Activated CD8-positive, alpha-beta memory T cell treated with anti-CD3 and anti-CD28 coated beads for 48 hours (primary cell): ENCODE results near the gene THEM5.
"Not testable (repeated sequence)": the region's sequence is repeated elsewhere in the genome, so short reads cannot be mapped to it uniquely, and the experiment has no call there.

Experiments
- DNase-seq, 3 experiments: peaks; one replicate each; pipeline ENCODE4 v3.0.0-alpha.2; 2020; ENCODE audit warnings: low read depth in 2 of 3, low spot score in 2 of 3

THEM5 gene

DNA sequence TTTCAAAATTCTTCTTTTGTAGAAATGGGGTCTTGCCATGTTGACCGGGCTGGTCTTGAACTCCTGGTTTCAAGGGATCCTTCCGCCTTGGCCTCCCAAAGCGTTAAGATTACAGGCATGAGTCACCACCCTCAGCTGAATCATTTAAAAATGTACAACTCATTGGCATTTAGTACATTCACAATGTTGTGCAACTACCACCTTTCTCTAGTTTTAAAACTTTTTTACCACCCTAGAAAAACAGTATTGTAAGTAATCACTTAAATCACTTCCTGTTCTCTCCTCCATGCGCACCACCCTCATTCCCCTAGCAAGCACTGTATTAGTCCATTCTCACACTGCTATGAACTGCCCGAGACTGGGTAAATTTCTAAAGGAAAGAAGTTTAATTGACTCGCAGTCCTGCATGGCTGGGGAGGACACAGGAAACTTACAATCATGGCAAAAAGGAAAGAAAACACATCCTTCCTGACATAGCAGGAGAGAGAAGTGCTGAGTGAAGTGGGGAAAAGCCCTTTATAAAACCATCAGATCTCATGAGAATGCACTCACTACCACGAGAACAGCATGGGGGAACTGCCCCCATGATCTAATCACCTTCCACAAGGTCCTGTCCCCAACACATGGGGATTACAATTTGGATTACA lies 14.4 kb upstream of the THEM5 start:
- no peak for DNase-seq

DNA sequence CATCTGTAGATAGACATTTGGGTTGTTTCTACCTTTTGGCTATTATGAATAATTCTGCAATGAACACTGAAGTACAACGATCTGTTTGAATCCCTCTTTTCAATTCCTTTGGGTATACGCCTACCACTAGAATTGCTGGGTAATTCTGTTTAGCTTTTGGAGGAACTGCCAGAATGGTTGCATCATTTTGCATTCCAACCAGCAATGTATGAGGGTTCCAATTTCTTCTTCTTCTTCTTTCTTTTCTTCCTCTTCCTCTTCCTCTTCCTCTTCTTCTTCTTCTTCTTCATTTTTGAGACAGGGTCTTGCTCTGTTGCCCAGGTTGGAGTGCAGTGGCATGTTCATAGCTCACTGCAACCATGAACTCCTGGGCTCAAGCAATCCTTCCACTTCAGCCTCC lies 13.8 kb upstream of the THEM5 start:
- no peak for DNase-seq

DNA sequence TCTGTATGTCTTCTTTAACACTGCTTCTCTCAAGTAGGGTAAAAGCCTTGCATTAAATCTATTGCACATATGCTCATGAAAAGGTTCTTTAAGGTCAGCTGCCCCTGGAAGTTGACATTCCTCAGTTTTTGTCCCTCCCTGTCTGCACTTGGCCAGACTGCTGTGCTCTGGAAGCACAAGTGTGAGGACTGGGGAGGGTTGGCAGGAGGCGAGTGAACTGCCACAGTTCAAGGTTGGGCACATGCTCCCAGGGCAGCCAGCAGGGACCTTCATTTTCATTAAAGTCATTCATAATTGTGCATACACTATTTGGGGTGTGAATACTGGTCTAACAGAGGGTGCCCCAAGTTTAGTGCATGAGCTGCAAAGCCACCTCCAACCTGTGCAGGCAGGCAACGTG lies 10.9 kb upstream of the THEM5 start:
- DNase-seq: no peak

DNA sequence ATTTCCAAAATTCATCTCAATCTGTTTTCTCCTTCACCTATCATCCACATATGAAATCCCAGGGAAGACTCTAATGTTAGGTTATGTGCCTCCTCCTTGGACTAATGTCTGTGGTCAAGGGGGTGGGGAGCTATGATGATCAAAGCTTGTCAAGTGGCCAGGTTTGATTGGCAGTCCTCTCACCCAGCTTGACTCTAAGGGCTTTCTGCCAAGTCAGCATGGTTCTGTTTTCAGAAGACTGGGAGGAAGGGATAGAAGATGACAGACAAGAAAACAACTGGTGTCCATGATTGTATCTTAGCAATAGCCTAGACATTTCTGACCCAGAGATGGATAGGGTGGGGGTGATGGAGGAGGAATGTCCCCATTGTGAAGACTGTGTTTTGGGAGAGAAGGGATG lies 9.1 kb upstream of the THEM5 start:
- no peak for DNase-seq

DNA sequence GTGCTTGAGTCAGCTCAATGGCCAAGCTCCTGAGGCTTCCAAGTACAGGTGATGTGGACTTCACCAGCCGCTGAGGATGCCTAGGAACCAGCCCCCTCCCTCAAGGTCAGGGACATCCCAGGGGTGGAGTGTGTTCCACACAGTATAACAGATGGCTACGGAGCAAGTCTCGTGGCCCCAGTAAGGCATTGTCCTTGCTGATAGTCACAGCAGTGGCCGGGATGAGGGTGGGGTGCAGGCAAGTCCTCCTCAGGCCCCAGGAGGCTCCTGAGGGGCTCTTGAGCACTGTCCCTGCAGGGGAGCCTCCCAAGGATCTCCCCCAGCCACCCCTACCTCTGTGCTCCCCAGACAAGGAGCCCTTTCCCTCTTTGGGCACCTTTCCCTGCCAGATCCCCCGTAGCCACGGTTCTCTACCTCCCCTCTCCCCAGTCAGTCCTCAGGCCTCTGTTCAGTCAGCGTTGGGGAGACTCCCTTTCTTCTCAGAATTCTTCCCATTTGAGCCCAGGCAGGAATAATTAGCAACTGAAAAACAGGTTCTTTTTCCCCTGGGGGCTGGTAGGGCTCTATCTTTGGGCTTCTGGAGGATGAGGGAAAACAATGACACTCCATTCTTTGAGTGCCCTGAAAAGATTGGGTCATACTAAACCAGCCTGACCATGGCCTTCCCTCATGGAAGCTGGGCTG lies 7.1 kb upstream of the THEM5 start:
- DNase-seq: no peak

DNA sequence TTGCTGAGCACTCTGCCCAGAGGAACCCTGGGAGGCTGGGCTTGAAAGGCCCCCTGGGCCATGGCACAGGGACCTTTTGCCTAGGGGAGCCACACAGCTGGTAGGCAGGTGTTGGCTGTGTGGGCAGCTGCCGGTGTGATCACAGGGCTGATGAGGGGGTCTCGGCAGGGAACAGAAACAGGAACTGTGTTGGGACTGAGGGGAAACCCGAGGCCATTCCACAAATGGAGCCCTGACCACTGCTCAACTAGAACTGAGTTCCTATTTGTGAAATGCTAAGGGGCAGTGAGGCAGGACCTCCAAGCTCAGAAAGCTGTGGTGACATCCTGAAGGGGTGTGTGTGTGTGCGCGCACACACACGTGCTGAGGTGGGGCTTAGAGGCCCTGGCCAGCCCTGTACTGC lies 6.4 kb upstream of the THEM5 start:
- DNase-seq: no peak

DNA sequence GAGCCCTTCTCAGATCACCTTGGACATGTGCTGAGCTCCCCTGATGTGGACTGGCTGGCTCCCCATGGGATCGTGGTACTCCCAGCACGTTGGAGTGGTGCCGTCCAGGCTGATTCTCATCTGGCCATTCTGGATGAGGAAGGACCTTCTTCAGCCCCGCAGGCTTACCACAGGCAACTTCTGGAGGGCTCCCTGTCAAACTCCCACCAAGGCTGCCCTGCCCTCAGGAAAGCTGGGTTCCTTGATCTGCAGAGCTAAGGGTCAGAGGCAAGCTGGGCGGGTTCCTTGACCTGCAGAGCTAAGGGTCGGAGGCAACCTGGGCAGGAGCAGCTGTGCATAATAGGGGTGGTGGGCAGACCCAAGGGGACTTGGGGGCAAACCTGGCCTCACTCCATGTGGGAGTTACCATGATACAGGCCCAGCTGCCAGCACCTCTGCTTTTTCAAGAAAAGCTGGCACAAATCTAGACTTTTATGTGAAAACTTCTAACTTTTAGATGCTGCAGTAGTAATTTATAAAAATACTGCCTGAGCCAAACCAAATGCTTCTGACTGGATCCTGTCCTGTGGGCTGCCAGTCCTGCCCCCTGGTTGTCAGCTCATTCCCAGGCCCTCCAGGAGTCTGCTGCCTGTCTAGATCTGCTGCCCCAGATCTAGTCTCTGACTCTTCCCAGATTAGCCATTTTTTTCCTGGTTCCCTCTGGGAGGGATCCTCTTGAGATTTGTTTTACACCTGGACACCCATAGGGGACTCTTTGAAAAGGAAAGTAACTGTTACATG lies 5.6 kb upstream of the THEM5 start:
- no peak for DNase-seq

DNA sequence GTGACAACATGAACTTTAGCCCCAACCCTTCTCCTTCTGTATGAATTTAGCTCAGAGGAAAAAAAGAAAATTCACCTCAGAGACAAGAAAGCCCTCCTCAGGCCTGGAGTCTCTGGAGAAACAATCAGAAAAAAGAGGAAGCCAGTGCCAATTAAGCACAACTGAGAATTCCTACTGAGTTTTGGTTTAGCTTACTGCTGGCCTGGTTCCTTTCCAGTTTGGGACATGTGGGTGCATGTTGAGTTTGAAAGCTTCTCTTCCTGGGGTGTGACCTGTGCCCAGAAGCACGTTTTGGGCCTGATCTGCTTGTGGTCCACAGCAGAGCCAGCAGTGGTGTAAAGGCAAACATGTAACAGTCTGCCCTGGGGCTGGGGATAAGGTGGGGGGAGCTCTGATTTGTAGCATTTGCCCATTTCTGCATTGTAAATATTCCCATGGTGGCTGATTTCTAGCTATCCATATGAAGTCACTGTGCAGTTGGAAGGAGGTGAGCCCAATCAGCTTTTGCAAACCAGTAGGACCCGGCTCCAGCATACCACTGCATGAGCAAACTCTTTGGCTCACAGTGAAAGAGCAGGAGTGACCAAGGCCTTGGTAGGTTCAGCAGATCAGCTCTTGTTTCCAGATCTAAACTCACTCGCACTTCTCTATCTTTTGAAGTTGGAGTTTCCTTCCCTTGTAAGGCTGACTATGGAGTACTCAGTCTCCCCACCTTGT lies 4.7 kb upstream of the THEM5 start:
- no peak for DNase-seq

DNA sequence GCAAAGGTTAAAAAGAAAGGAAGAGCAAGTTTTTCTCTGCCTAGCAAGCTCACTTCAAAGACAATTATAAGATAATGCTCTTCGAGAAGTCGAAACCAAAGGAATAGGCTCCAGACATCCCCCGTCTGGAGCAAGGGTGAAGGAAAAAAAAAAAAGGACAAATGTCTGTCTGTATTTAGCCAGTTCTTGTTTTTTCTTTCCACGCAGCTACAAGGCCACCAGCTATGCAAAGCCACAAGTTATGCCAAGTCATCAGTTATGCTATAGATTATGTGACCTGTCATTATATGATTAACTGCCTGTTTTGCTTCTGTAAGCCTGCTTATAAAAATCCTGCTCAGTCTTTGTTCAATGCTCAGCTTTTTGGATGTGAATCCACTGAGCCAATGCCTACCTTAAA lies 2.4 kb upstream of the THEM5 start:
- no peak for DNase-seq

DNA sequence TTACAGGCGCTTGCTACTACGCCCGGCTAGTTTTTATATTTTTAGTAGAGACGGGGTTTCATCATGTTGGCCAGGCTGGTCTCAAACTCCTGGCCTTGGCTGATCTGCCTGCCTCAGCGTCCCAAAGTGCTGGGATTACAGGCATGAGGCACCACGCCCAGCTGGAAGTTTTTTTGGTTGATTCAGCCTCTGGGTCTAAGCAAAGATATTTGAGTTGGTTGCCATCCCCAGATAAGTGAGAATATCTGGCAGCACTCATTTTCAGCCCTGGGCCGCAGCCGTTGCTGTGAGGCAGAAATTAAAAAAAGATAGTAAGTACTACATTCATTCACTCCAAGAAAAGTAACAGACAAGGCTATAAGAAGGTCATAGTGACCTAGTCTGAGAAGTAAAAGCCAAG lies 2.0 kb upstream of the THEM5 start:
- DNase-seq: not testable (repeated sequence)

DNA sequence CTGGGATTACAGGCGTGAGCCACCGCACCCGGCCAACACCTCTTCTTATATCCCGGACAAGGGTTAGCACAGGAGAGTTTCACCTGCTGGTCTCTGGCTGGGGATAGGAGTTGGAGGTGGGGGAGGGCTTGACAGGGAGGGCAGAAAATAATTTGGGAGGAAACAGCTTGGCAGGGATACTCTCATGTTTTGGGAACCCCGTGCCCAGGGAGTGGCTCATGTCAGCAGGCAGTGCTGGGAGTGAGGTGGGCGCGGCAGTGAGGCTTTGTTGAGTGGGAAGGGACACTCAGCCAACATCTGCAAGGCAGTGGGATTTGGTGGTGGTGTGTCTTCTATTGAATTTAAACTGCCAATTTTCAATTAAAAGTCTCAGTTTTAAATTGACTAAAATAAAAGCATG lies 1.1 kb upstream of the THEM5 start:
- DNase-seq: no peak

DNA sequence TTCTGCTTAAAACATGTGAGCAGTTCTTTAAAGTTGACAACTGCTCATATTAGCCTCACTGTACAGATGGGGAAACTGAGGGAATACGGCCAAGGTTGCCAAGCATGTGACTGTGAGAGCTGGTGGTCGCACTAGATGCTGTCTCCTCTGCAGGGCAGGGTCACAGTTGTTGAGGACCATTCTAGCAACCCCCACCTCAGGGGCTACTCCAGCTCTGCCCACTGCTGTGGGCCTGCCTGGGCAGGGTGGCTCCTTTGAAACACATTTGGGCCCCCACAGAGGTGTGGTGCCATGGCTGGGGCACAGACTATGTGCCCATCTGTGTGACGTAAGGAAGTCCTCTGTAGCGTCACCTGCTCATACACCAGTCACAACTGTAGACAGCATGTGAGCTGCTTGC lies 779 bp downstream of the THEM5 start:
- no peak for DNase-seq

DNA sequence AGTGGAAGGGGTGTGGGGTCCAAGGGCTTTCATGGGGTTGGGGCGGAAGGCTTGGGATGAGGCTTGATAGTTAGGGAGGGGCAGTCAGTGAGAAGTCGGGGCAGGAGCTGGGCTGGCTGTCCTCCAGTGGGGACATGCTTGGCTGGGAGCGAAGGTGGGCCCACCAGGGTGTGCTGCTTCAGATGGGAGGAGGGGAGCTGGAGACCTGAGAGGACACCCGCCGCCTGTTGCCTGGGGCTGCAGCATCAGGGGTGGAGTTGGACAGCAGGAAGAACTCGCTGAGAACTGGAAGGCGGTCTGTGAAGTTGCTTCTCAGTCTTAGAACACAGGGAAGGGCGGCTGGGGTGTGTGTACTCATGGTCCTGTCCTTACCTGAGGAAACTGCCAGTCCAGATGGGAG lies 1.6 kb downstream of the THEM5 start:
- no peak for DNase-seq

DNA sequence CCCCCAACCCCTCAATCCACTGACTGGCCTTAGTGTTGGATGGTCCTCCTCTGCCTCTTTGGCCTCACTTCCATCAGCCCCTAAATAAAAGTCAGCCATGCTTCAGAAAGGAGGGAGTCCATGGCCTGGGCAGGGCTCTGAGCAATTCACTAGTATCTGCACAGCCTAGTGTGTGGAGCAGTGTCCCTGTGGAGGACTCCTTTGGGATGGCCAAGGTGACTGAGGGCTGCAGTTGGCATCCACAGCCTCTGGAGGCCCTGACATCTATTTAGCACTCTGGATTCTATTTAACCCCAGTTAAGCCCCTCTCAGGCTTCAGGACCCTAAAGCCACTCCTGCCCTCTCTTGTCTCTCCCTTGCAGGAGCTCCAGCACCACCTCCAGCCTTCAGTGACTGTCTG lies 3.6 kb downstream of the THEM5 start:
- no peak for DNase-seq

DNA sequence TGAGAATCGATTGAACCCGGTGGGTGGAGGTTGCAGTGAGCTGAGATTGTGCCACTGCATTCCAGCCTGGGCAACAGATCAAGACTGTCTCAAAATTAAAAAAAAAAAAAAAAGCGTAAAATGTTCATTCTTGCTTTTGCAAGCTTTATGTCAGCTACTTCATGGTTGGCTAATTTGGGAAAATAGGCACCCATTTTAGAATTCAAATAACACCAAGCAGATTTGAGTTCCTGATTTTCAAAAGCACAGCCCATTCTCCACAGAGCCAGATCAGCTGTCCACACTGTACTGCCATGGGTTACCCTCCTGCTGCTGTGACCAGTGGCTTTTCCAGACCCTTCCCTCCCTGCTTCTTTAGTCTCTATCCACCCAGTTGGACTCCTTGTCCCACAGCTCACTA lies 4.4 kb downstream of the THEM5 start:
- DNase-seq: no peak

DNA sequence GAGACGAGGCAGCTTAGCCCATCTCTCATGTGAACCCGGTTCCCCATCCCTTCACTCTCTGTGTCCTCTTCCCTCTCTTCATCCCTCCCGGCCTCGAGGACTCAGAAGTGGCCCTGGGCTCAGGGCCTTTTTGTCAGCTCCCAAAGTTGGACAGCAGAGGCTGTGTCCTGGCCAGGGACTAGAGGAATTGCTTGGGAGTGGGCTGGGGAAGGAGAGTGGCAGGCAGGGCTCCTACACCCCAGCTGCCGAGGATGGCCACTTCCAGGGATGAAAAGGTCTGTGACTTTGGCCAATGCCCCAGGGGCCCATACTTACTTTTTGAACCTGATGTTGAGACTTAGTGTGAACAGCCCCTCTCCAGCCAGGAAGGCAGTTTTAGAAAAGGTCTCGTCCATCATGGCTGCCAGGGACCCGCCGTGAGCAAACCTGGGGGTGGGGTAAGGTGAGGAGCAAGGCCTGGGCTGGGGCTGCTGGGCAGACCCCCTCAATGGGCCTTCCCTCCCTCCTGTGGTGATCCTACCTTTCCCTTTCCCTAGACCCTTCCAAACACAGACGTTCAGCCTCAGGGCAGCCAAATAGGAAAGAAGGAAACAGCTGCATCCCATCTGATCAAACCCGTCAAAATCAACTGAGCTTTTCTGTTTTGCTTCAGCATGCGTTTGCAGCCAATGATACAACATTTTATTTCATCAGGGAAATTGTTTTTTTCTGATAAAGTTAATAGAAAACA lies 5.5 kb downstream of the THEM5 start:
- no peak for DNase-seq

DNA sequence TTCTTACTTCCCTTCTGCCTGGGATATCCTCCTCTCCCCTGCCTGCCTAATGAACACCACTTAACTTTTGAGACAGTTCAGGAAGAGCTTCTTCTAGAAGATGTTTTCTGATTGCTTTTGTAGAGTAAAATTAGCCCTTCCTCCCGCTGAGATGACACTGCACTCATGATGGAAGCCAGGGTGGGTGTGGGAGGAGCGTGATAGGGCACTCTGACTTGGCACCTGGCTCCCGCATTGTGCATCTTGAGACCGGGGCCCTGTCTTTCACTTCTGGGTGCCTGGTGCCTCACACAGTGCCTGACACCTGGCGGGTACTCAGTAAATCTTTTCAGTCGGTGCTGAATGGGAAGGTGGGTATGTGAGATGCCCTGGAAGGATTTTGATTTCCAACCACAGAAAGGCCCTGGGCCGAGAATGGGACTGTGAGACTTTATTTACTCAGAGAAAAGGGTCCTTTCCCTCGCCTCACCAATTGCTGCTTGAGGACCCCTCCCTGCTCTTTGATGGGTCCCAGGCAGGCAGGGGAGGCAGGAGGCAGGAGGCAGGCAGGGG lies 6.8 kb downstream of the THEM5 start:
- DNase-seq: no peak

DNA sequence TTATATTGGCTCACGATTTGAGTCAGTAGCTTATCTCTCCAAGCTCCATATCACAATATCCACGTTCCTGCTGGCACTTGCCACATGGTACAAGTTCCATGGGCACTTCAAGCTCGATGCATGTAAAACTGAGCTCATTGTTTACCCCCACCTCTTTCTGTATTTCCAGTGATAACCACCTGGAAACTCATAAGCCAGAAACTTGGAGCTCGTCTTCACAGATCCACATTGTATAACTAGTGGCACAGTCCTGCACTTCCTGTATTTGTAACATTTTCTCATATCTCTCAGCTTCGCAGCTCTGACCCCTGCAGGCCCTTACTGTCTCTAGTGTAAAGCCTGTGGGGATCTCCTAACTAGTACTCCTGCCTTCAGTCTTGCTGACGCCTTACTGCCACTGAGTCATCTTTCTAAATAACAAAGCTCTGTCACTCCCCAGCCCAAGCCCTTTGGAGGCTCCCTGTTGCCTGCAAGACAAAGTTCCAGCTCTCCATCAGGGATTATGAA lies 7.4 kb downstream of the THEM5 start:
- no peak for DNase-seq

DNA sequence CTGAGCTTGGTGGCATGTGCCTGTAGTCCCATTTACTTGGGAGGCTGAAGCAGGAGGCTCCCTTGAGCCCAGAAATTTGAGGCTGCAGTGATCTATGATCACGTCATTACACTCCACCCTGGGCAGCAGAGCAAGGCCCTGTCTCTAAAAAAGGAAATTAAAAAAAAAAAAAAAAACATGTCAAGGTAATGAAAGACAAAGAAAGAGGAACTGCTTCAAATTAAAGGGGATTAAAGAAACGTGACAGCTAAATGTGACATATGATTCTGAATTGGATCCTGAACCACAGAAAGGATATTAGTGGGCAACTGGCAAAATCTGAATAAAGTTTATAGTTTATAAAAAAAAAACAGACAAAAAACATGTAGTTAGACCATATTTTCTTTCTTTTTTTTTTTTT lies 10.1 kb downstream of the THEM5 start:
- no peak for DNase-seq

DNA sequence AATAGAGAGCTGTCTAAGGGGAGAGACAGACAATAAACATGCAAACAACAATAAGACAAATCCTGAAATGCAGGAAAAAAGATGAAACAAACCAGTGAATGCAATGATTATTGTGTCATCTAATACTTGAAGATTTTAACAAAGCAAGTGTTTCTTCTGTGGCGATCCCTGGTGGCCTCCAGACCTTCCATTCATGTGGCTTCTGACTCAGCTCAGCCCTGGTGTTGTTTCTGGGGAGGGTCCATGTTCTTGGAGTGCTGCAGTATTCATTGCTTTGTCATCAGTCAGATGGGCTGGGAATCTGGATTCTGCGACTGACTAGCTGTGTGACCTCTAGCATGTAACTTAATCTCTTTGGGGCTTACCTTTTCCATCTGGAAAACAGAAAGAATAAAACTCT lies 12.4 kb downstream of the THEM5 start:
- DNase-seq: no peak

DNA sequence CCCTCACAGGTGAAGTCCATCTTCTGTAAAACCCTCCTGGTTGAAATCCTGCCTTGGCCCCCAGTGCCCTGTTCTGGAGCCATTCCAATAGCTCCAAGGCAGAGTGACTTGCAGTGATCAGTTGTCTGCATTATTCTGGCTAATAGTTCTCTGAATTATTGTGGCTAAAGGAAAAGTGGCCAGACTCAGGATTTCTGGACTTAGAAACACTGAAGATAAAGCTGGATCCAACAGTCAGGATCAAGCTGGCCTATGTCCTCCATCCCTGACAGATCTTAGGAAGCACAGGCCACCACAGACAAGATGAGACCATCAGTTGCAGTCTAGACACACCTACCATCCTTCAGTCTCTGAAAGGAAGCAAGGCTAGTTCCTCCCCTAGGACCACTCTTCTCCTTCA lies 13.1 kb downstream of the THEM5 start:
- no peak for DNase-seq
